ENCODE results near the gene SLAMF7. TPM values are rescaled to one million over a fixed set of nuclear protein-coding genes. Genes with fewer than 3 reads are reported as not detected.

SLAMF7 gene
- total and polyA plus RNA-seq, 2 of the 8 experiments (the other 6 are each of a cell fraction or from before 2014, with no cell fraction given), result not detected

DNA sequence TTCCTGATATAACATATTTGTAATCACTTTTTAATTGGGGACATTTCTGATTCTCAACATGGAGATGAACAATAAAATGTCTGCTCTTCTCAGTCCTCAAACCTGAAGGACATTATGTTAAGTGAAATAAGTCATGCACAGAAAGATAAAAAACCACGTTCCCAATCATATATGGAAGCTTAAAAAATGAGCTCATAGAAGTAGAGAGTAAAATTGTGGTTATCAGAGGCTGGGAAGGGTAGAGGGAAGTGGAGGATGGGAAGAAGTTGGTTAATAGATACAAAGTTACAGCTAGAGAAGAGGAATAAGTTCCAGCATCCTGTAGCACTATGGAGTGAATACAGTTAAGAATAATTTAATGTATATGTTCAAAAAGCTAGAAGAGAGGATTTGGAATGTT lies 25.9 kb upstream of the SLAMF7 start:
- Histone ChIP-seq H2AK5ac (ENCODE audit: low read depth, low read length) (no peak overlapping the region), H3K36me3 (ENCODE audit: control insufficient read depth in 2 of 4, insufficient read depth in 4 of 4, low read length in 3 of 4) (no peaks in the 10 kb centered on the region), H3K27me3 (replicated peaks in 1 of 4; ENCODE audit: control insufficient read depth in 3 of 4, extremely low read depth in 1 of 4, insufficient read depth in 3 of 4, low read length in 3 of 4) (no peaks in the 10 kb centered on the region), H2BK5ac (ENCODE audit: low read depth, low read length) (no peak overlapping the region), H3K4me1 (replicated peaks in 1 of 4; ENCODE audit: control insufficient read depth in 3 of 4, insufficient read depth in 4 of 4, low read length in 3 of 4) (no peaks in the 10 kb centered on the region), H3K23me2 (ENCODE audit: low read depth, low read length) (no peaks in the 10 kb centered on the region), H3K14ac (ENCODE audit: insufficient read length) (no peak overlapping the region), H3K9me3 (ENCODE audit: insufficient read depth in 2 of 2, low read depth in 1 of 2, low read length in 1 of 2) (no peaks in the 10 kb centered on the region), H3K4ac (replicated peaks; ENCODE audit: insufficient read length, low read depth, low read length) (no peak overlapping the region), H3K23ac (ENCODE audit: insufficient read length) (no peak overlapping the region), H4K20me1 (replicated peaks in 1 of 2; ENCODE audit: control insufficient read depth in 1 of 2, insufficient read depth in 2 of 2, low read length in 2 of 2) (no peaks in the 10 kb centered on the region), H3K56ac (replicated peaks; ENCODE audit: insufficient read length, low read depth, low read length) (no peak overlapping the region), H4K5ac (ENCODE audit: insufficient read length, low read depth, low read length) (no peak overlapping the region), H3K79me2 (ENCODE audit: control insufficient read depth in 1 of 2, insufficient read depth in 2 of 2, low read length in 2 of 2) (no peaks in the 10 kb centered on the region), H2AFZ (ENCODE audit: low read length) (no peak overlapping the region), H4K91ac (replicated peaks; ENCODE audit: insufficient read length, low read length) (no peak overlapping the region), H2BK12ac (ENCODE audit: low read depth, low read length) (no peak overlapping the region), H3K18ac (ENCODE audit: extremely low read depth, low read length) (no peak overlapping the region), H2BK20ac (ENCODE audit: low read length) (no peak overlapping the region), H3K4me2 (ENCODE audit: insufficient read depth in 1 of 2, low read depth in 2 of 2, low read length in 2 of 2) (no peak overlapping the region), H3K79me1 (ENCODE audit: low read depth, low read length) (no peaks in the 10 kb centered on the region; the same call in 1 of the 2 replicates), H3K9ac (replicated peaks in 1 of 4; ENCODE audit: extremely low read depth in 1 of 4, low read depth in 3 of 4, low read length in 3 of 4) (no peak overlapping the region), H4K8ac (ENCODE audit: extremely low read depth, insufficient read depth, low read length) (no peak overlapping the region), H3K4me3 (ENCODE audit: extremely low read depth in 1 of 4, insufficient read depth in 2 of 4, low read depth in 3 of 4, low read length in 4 of 4) (no peak overlapping the region), H3K27ac (ENCODE audit: low read depth, low read length) (no peak overlapping the region), H2BK15ac (ENCODE audit: low read length) (no peak overlapping the region), H2BK120ac (replicated peaks; ENCODE audit: low read depth, low read length) (no peak overlapping the region)
- no peak for FAIRE-seq
- ChIA-PET POLR2A (ENCODE audit: partially characterized antibody) (interaction anchor here (1.6 kb wide), 1 partner anchor 12 kb away, joined by 5 read pairs; no protein-coding TSS in a partner anchor), CTCF (ENCODE audit: partially characterized antibody) (interaction anchor here (0.7 to 3.9 kb wide), 9 partner anchors 13 to 241 kb away, joined by 3 to 19 read pairs (median 4); no protein-coding TSS in a partner anchor)
- DNase-seq (ENCODE audit: low read depth in 1 of 2, low spot score in 2 of 2), result no peak
- WGBS, 2 experiments (ENCODE audit: extremely low coverage in 1 of 2, insufficient coverage in 1 of 2, insufficient read length in 1 of 2, insufficient replicate concordance in 2 of 2, low coverage in 1 of 2, low lambda C conversion rate in 2 of 2, missing lambda C conversion rate in 1 of 2), result 100% methylated on average over 1 of the region's 1 CpG; no CpG with 5 or more reads in 1 of the 2 experiments
- no peak for TF ChIP-seq KDM1A (IDR thresholded peaks at IDR 0.05; ENCODE audit: borderline replicate concordance, low read length)

Data from H1 (cell line).